Activated T-helper 1 cell treated with Interleukin-2 at 50 U/mL for 16 hours (primary cell): ENCODE results near the gene PNMA8B.
"Not testable (repeated sequence)": the region's sequence is repeated elsewhere in the genome, so short reads cannot be mapped to it uniquely, and the experiment has no call there.

Experiments
- DNase-seq: peaks from one replicate; pipeline ENCODE4 v3.0.0-alpha.2; 2020; ENCODE audit warnings: low read depth

The PNMA8B gene

DNA sequence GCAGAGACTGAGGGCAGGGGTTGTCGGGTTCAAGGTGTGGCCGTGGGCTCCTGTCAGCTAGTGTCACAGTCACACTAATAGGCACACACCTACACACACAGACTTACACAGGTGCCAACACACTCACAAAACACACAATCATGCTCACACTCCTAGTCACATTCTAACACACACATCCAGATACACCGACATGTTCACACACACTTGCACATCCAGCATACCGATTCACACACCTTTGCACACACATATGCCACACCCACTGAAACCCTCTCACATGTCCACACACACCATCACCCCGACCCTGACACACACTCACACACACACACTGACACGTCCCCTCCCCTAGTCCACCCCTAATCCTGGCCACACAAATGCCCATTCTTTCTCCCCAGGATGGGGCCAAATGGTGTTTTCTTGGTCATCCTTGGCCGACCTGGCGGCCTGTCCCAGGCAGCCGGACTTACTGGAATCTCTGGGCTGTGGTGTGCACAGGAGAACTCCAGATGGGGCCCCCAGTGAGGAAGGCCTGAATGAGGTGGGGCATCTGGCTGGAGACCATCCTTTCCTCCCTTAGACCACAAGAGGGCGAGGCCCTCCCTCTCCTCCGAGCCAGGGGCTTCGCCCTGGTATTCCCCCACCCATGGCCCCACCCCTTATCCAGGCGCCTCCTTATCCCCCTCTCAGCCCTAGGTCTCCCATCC, 19.1 kb upstream of the PNMA8B start:
- DNase-seq = no peak

- peak; percentile 67 for DNase-seq
Measured at GRCh38 chr19:46513461-46514236, 18.0 kb upstream of the PNMA8B start.

DNA sequence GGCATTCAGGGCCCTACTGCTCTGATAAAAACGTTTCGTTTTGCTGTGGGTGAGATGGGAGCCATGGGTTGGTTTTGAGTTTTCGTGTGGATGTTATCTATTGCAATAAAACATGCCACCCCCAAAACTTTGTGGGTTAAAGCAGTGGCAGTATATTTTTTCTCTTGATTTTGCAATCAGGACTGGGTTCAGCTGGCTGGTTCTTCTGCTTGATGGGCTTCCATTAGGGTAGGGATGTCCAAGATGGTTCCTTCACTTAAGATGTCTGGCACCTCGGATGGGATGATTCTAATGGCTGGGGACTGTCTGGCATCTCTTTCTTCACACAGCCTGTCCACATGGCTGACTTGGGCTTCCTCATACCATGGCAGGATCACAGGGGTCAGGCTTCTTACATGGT, 15.6 kb upstream of the PNMA8B start:
- DNase-seq = no peak

- no peak for DNase-seq
Measured at GRCh38 chr19:46508206-46508605, 12.5 kb upstream of the PNMA8B start.

DNA sequence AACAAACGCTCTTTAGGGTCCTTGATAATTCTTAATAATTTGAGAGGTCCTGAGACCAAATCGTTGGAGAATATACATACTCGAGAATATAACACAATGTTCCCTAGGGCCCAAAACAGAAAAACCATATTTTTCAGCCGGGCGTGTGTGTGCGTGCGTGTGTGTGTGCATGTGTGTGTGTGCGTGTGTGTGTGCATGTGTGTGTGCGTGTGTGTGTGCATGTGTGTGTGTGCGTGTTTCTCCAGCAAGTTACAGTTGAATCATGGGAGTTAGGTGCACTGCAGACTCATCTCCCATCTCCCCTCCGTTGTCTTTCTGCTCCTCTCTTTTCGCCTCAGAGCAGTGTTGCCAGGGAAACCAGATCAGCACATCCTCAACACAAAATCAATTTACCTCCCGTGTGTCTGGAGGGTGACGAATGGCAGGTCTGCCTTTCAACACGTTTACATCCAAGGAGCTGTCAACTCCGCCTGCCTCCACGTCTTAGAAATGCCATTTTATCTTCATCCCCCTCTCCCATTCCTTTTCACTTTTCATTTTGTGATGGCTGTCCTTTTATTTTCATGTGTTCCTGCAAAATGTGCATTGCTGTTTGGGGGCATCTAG, 8.3 kb upstream of the PNMA8B start:
- DNase-seq = no peak

GRCh38 chr19:46502891-46503290, 7.2 kb upstream of the PNMA8B start:
- no peak for DNase-seq

DNA sequence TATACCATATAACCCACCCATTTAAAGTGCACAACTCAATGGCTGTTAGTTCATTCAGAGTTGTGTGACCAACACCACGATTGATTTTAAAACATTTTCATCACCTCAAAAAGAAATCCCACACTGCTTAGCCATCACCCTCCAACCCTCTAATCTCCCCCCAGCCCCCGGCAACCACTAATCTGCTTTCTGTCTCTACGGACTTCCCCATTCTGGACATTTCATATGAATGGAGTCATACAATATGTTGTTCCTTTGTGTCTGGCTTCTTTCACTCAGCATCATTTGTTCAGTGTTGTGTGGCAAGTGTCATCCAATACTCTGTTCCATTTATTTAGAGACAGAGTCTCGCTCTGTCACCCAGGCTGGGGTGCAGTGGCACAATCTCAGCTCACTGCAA, 4.0 kb upstream of the PNMA8B start:
- no peak for DNase-seq

- no peak for DNase-seq
Measured at GRCh38 chr19:46497773-46498172, 2.1 kb upstream of the PNMA8B start.

DNA sequence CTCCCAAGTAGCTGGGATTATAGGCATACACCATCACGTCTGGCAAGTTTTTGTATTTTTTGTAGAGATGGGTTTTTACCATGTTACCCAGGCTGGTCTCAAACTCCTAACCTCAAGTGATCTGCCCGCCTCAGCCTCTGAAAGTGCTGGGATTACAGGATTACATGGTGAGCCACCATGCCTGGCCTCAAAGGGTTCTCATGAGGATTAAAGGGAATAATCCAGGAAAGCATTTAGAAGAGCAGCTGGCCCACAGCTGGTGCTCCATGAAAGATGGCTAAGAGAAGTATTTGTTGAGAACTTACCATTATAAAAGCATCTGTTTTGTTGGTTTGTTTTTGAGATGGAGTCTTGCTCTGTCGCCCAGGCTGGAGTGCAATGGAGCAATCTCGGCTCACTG, 1.2 kb upstream of the PNMA8B start:
- not testable (repeated sequence) for DNase-seq

- no peak for DNase-seq
Measured at GRCh38 chr19:46496304-46496703, 637 bp upstream of the PNMA8B start.

GRCh38 chr19:46494941-46495785, 504 bp downstream of the PNMA8B start:
- DNase-seq = no peak

DNA sequence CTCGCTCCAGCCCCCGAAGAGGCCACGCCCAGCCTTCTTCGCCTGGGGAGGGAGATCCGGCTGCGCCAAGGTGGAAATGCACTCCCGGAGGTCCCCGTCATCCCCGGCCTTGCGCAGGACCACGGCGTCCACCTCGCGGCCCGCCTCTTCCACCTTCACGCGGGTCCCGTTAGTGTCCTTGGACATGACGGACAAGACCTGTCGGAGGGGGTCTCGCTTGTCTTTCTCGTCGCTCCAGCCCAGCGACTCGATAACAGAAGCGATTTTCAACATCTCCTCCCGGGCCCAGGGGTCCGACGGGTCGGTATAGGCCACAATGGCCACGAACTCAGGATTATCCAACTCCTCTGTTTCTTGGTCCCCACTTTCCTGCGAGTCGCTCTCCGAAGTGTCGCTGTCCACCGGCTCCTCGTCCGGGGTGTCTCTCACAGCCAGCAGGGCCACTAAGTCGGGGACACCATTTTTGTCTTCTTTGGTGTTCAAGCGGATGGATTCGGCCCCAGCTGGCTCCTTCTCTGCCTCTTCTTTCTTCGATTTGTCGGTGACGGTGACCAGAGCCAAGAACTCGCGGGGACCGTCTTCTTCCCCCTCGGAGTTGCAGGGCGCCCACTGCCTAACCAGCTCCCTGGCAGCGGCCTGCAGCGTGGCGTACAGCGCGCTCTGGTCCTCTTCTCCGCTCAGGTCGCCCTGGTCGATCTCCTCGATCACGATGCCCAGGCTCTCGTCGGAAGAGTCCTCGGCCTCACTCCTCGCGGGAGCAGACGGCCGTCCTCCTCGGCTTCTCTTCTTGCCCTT, 1.3 kb downstream of the PNMA8B start:
- no peak for DNase-seq

DNA sequence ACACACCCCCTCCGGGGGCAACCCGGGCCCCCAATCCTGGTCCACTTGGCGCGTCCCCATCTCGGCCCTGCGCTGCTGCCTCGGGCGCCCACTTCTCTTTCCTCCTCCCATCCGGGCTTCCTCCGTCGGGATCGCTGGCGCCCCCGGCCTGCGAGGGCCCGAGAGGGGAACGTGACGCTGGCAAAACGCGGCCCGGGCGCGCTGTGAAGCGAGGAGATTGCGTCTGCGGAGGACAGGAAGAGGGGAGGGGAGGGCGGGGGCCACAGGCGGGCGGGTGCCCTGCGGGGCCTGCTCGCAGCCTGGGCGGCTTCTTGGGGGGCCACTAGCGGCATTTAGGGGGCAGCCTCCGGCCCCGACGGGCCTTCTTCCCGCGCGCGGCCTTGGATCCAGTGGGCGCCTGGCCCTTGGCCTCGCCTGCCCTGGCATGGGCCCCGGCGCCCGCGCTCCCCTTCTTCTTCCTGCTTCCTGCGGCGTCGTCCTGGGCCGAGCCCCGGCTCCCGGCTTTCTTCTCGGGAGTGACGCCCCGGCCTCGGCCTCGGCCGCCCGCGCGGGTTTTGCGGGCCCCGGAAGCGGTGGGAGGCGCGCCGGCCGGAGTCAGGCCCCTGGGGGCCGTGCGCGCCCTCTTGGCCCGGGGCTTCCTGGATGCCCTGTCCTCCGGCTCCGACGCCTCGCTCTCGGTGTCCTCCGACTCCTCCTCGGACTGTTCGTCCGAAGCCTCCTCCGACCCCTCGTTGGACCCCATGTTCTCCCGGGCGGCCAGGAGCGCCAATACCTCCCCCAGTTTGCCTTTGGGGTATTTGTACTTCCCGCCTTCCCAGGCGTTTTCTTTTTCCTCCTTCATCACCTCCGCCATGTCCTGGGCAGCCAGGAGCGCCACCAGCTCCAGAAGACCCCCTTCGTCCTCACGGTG, 2.2 kb downstream of the PNMA8B start:
- DNase-seq = no peak

GRCh38 chr19:46492841-46493235, 2.8 kb downstream of the PNMA8B start:
- DNase-seq = no peak

- no peak for DNase-seq
Measured at GRCh38 chr19:46491975-46492682, 3.5 kb downstream of the PNMA8B start.

DNA sequence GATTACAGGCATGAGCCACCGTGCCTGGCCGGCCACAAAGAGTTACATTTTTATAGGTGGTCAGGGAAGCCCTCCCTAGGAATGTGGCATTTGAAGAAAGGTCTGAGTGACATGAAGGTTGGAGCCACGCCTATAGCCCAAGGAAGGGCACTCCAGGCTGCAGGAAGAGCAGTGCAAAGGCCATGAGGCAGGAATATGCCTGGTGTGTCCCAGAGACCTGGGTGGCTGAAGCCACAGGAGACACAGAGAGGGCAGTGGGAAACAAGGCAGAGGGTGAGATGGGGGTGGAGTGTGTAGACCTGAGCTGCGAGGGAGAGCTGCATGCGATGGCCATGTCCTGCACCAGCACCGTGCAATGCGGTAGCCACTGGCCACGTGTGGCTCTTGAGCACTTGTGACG, 4.9 kb downstream of the PNMA8B start:
- DNase-seq = no peak

- DNase-seq = no peak
Measured at GRCh38 chr19:46489445-46490272, 6.0 kb downstream of the PNMA8B start.

- DNase-seq = no peak
Measured at GRCh38 chr19:46488551-46488950, 7.1 kb downstream of the PNMA8B start.
